Measurements from ENCODE around the gene PGLYRP2. TPM values are rescaled to one million over a fixed set of nuclear protein-coding genes. Genes with fewer than 3 reads are reported as not detected.
A peak's percentile ranks its signal among the peaks of the same experiment; 100 is the strongest.

PGLYRP2 gene
- total RNA-seq, 1 experiment from 2014 or later, result not detected

DNA sequence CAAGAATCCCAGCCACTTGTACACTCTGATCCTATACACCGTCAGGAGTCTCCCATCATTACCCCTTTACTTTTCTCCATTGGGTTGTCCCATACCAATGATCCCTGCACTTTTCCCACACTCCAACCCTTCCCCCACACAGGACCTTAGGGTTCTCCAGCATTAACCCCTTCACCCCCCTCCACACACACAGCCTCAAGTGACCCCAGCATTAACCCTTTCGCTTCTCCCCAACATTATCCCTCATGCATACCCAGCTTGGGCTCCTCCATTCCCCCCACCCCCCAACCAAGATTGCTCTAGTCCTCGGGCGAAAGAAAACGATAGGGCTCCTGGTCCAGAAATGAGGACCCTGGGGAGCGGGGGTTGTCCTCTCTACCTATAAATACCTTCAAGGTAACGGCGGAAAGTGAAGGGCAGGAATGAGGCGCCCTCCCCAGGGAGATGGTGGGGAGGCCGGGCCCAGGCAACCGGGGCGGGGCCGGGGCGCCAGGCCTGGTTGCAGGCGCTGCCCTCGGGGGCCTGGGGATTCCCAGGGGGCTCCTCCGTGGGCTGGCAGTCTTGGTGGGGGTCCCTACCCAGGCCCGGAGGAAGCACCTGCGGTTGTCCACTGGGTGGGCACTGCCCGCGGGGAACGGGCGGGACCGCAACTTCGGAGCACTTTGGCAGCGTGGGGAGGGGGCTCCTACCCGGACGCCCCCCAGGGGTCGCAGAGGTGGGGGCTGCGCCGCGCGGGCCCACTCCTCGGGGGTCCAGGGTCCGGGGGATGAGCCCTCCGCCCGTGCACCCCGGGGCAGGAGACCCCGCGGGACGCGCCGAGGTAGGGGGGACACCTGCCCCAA is 30.3 kb downstream of the PGLYRP2 start:
- H3K36me3 Mint-ChIP-seq (ENCODE audit: insufficient read depth, unreplicated experiment), result peaks cover 7% of the 10 kb centered on the region
- H3K27ac Mint-ChIP-seq (ENCODE audit: unreplicated experiment), result no peak overlapping the region
- BruUV-seq (replicated peaks), result no TSS peak
- no peaks in the 10 kb centered on the region for H3K9me3 Mint-ChIP-seq (ENCODE audit: low read depth, unreplicated experiment)
- intact Hi-C loops (cut with micrococcal nuclease; ENCODE audit: unreplicated experiment), result no loop called here
- H3K4me3 Mint-ChIP-seq (ENCODE audit: low read depth, unreplicated experiment), result peak overlapping the region; percentile 6
- H3K4me1 Mint-ChIP-seq (ENCODE audit: low read depth, unreplicated experiment), result peaks cover 10% of the 10 kb centered on the region
- DNase-seq, result no peak
- peaks cover 49% of the 10 kb centered on the region for H3K27me3 Mint-ChIP-seq (ENCODE audit: unreplicated experiment)
- CTCF ChIA-PET, result no interaction called here
- TF ChIP-seq, protein P1, sequence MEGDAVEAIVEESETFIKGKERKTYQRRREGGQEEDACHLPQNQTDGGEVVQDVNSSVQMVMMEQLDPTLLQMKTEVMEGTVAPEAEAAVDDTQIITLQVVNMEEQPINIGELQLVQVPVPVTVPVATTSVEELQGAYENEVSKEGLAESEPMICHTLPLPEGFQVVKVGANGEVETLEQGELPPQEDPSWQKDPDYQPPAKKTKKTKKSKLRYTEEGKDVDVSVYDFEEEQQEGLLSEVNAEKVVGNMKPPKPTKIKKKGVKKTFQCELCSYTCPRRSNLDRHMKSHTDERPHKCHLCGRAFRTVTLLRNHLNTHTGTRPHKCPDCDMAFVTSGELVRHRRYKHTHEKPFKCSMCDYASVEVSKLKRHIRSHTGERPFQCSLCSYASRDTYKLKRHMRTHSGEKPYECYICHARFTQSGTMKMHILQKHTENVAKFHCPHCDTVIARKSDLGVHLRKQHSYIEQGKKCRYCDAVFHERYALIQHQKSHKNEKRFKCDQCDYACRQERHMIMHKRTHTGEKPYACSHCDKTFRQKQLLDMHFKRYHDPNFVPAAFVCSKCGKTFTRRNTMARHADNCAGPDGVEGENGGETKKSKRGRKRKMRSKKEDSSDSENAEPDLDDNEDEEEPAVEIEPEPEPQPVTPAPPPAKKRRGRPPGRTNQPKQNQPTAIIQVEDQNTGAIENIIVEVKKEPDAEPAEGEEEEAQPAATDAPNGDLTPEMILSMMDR (IDR thresholded peaks at IDR 0.05; ENCODE audit: unreplicated experiment), result no peak

DNA sequence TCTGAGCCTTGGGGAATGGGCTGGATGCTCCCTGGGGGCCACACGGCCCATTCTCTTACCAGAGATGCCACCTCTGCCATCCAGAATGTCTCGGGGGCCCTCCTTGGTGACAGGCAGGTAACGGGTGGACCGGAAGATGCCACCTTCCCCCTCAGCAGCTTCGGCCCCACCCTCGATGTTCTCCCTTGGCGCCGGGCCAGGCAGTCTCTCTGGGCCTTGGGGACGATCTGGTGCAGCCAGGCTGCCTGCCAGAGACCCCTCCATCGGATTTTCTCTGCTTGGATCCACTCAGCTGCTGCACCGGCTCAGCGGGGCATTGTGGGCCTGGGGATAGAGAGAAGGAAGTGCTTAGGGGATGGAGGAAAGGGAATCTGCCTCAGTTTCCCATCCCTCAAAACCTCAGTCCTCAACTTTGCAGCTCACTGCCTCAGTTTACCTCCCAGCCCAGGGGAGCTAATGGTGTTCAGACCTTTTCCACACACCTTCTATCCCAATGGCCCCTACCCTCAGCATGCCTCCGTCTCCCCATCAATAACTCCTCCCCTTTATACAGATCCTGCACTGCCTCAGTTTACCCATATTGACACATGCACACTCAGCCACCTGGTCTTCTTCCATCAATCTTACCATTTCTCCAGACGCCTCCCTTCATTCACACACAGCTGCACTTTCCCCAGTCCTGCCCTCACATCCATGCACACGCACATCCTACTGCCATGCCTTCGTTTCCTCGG is 31.1 kb downstream of the PGLYRP2 start:
- Mint-ChIP-seq H3K36me3 (ENCODE audit: insufficient read depth, unreplicated experiment) (peaks cover 7% of the 10 kb centered on the region), H3K27me3 (ENCODE audit: unreplicated experiment) (peaks cover 42% of the 10 kb centered on the region), H3K9me3 (ENCODE audit: low read depth, unreplicated experiment) (no peaks in the 10 kb centered on the region), H3K27ac (ENCODE audit: unreplicated experiment) (no peak overlapping the region), H3K4me1 (ENCODE audit: low read depth, unreplicated experiment) (peaks cover 10% of the 10 kb centered on the region), H3K4me3 (ENCODE audit: low read depth, unreplicated experiment) (peak overlapping the region; percentile 6)
- intact Hi-C loops (cut with micrococcal nuclease; ENCODE audit: unreplicated experiment), result no loop called here
- CTCF ChIA-PET, result no interaction called here
- no TSS peak for BruUV-seq (replicated peaks)
- DNase-seq, result no peak
- TF ChIP-seq, protein P1 (IDR thresholded peaks at IDR 0.05; ENCODE audit: unreplicated experiment), result no peak

DNA sequence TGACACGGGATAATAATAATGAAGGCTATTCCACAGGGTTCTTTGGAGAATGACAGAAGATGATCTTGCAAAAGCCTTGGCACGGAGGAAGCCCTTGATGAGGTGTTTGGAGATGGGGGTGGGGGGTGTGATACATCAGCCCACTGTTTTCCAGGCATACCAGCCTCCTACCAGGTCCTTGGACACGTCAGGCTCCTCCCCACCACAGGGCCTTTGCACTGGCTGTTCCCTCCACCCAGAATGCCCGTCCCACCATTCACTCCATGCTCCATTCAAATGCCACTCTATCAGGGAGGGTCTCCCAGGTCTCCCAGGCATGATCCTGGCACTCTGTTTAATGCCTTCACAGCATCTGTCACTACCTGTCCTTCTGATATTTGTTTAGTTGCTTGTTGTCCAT is 32.2 kb downstream of the PGLYRP2 start:
- Mint-ChIP-seq H3K36me3 (ENCODE audit: insufficient read depth, unreplicated experiment) (peaks cover 7% of the 10 kb centered on the region), H3K9me3 (ENCODE audit: low read depth, unreplicated experiment) (no peaks in the 10 kb centered on the region), H3K27ac (ENCODE audit: unreplicated experiment) (no peak overlapping the region), H3K4me3 (ENCODE audit: low read depth, unreplicated experiment) (no peak overlapping the region), H3K4me1 (ENCODE audit: low read depth, unreplicated experiment) (peaks cover 10% of the 10 kb centered on the region), H3K27me3 (ENCODE audit: unreplicated experiment) (peaks cover 32% of the 10 kb centered on the region)
- CTCF ChIA-PET, result no interaction called here
- TF ChIP-seq, protein P1 (IDR thresholded peaks at IDR 0.05; ENCODE audit: unreplicated experiment), result no peak
- no peak for DNase-seq
- no TSS peak for BruUV-seq (replicated peaks)
- intact Hi-C loops (cut with micrococcal nuclease; ENCODE audit: unreplicated experiment), result no loop called here

DNA sequence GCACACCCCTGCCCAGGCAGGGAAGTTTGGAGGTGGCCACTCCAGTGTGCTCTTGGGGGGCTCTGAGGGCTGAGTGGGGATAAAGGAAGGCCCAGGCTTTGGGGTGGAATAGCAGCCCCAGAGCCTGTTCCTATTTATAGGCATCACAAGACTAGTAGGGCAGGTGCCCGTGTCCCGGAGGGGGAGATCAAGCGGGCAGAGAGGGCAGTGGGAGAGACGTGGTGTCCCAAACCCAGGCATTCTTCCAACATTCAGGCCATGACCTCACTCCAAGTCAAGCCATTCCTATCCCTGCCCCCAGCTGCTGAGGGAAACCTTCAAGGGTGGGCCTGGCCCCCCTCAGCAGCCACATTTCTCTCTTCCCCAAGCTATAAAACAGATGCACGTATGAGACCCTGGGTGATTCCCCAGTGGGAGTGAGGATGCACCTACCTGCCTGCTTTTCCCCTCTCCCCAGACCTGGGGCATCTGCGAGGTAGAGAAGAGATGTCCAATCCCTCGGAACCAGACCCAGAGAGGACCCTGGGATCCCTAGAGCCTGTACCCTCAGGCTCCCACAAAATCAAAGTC is 33.4 kb downstream of the PGLYRP2 start:
- intact Hi-C loops (cut with micrococcal nuclease; ENCODE audit: unreplicated experiment), result no loop called here
- Mint-ChIP-seq H3K36me3 (ENCODE audit: insufficient read depth, unreplicated experiment) (peaks cover 7% of the 10 kb centered on the region), H3K4me1 (ENCODE audit: low read depth, unreplicated experiment) (peaks cover 8% of the 10 kb centered on the region), H3K27me3 (ENCODE audit: unreplicated experiment) (peaks cover 26% of the 10 kb centered on the region), H3K27ac (ENCODE audit: unreplicated experiment) (no peak overlapping the region), H3K9me3 (ENCODE audit: low read depth, unreplicated experiment) (no peaks in the 10 kb centered on the region), H3K4me3 (ENCODE audit: low read depth, unreplicated experiment) (no peak overlapping the region)
- BruUV-seq (replicated peaks), result no TSS peak
- TF ChIP-seq, protein P1 (IDR thresholded peaks at IDR 0.05; ENCODE audit: unreplicated experiment), result no peak
- DNase-seq, result no peak
- CTCF ChIA-PET, result no interaction called here
